SK-N-SH (cell line): ENCODE measurements around the gene CPEB2. TPM values are rescaled to one million over a fixed set of nuclear protein-coding genes. Genes with fewer than 3 reads are reported as not detected.

Source experiments
- CTCF ChIA-PET: fragments of 300-600, 350-600 bp; formaldehyde crosslinking; extraction: SDS; loops from one replicate; lab custom pipeline; 2021; lab: Yijun Ruan, JAX
- POLR2A ChIA-PET: fragments of 350-600 bp; sonication (Branson Sonifier 250); formaldehyde crosslinking; extraction: SDS; loops from one replicate; lab custom pipeline; 2020; ENCODE audit warnings: antibody characterized with exemption, inconsistent platforms; lab: Yijun Ruan, JAX
- DNase-seq: peaks from one replicate; pipeline ENCODE4 v3.0.0; 2012
- H2AFZ ChIP-seq: fragments of 200-600 bp; sonication (generic); 2 replicates; pipeline ENCODE4 v1.8.1; 2016; ENCODE audit warnings: antibody characterized with exemption, mild to moderate bottlenecking, low read depth
- H3F3A ChIP-seq: fragments of 200-600 bp; sonication (generic); replicated peaks from 2 replicates; pipeline ENCODE3; 2016; ENCODE audit warnings: antibody characterized with exemption, mild to moderate bottlenecking; ENCODE audit not compliant: insufficient read depth
- H3K27ac ChIP-seq, 2 experiments: fragments of 200-500 bp in 1 of 2; fragments of 200-600 bp in 1 of 2; sonication (Bioruptor generic) in 1 of 2; sonication (generic), shearing (Covaris generic) in 1 of 2; 2 replicates each; pipeline versions ENCODE4 v1.5.1 to v1.6.1; 2014 to 2016; ENCODE audit warnings: low read depth in 2 of 2, inconsistent platforms in 1 of 2, low read length in 1 of 2, mild to moderate bottlenecking in 1 of 2, mixed read lengths in 1 of 2
- H3K27me3 ChIP-seq: fragments of 200-600 bp; sonication (generic), shearing (Covaris generic); 2 replicates; pipeline ENCODE4 v1.6.1; 2016; ENCODE audit warnings: mixed run types; ENCODE audit not compliant: insufficient read depth
- H3K36me3 ChIP-seq, 2 experiments: fragments of 200-500 bp in 1 of 2; fragments of 200-600 bp in 1 of 2; sonication (Bioruptor generic) in 1 of 2; sonication (generic) in 1 of 2; replicated peaks in 1 of 2; 2 replicates each; pipeline versions ENCODE3 to v1.5.1; 2014 to 2016; ENCODE audit warnings: low read length in 1 of 2, mild to moderate bottlenecking in 1 of 2; ENCODE audit not compliant: insufficient read depth in 2 of 2, control insufficient read depth in 1 of 2
- H3K4me1 ChIP-seq, 2 experiments: fragments of 200-500 bp in 1 of 2; fragments of 200-600 bp in 1 of 2; sonication (Bioruptor generic) in 1 of 2; sonication (generic), shearing (Covaris generic) in 1 of 2; 2 replicates each; pipeline versions ENCODE4 v1.5.1 to v1.6.1; 2014 to 2016; ENCODE audit warnings: low read depth in 1 of 2, low read length in 1 of 2, mixed run types in 1 of 2; ENCODE audit not compliant: insufficient read depth in 2 of 2, control insufficient read depth in 1 of 2
- H3K4me2 ChIP-seq: fragments of 200-600 bp; sonication (generic), shearing (Covaris generic); 2 replicates; pipeline ENCODE4 v1.6.1; 2017; ENCODE audit warnings: mixed run types
- H3K4me3 ChIP-seq, 2 experiments: fragments of 200-500 bp in 1 of 2; fragments of 200-600 bp in 1 of 2; sonication (Bioruptor generic) in 1 of 2; sonication (generic), shearing (Covaris generic) in 1 of 2; 2 replicates each; pipeline versions ENCODE4 v1.5.1 to v1.8.1; 2014 to 2016; ENCODE audit warnings: low read depth in 2 of 2, inconsistent platforms in 1 of 2, low read length in 1 of 2, mild to moderate bottlenecking in 1 of 2, mixed read lengths in 1 of 2, moderate library complexity in 1 of 2
- H3K79me2 ChIP-seq: fragments of 200-600 bp; sonication (generic); 2 replicates; pipeline ENCODE4 v1.8.1; 2017; ENCODE audit warnings: mild to moderate bottlenecking; ENCODE audit not compliant: insufficient read depth
- H3K9ac ChIP-seq: fragments of 200-600 bp; sonication (generic); 2 replicates; pipeline ENCODE4 v1.6.1; 2017; ENCODE audit warnings: mixed run types
- H3K9me2 ChIP-seq: fragments of 200-600 bp; sonication (generic); 2 replicates; pipeline ENCODE4 v1.6.1; 2017; ENCODE audit warnings: mixed run types
- H3K9me3 ChIP-seq: fragments of 200-600 bp; sonication (generic); 2 replicates; pipeline ENCODE4 v1.6.1; 2017; ENCODE audit warnings: mixed run types, mild to moderate bottlenecking, moderate library complexity
- H4K20me1 ChIP-seq: fragments of 200-600 bp; sonication (generic); 2 replicates; pipeline ENCODE4 v1.6.1; 2017; ENCODE audit warnings: mild to moderate bottlenecking, mixed run types; ENCODE audit not compliant: insufficient read depth
- ELF1 ChIP-seq: IDR thresholded peaks from 2 replicates; pipeline ENCODE4 v1.4.0; 2012
- EP300 ChIP-seq, 2 experiments: IDR thresholded peaks; 2 replicates each; pipeline versions ENCODE4 v1.4.0 to v1.6.1; 2012; ENCODE audit warnings: borderline replicate concordance in 1 of 2, low read depth in 1 of 2, low read length in 1 of 2
- EZH2phosphoT487 ChIP-seq: fragments of 200-600 bp; sonication (generic); IDR thresholded peaks from 2 replicates; pipeline ENCODE4 v1.6.1; 2017; ENCODE audit warnings: low read depth, mixed run types, mild to moderate bottlenecking, antibody characterized with exemption, moderate library complexity, borderline replicate concordance
- FOSL2 ChIP-seq: IDR thresholded peaks from 2 replicates; pipeline ENCODE4 v1.4.0; 2012; ENCODE audit warnings: low read depth, mild to moderate bottlenecking, moderate library complexity, borderline replicate concordance
- FOXJ3 ChIP-seq: sonication (generic); formaldehyde crosslinking; IDR thresholded peaks from 2 replicates; pipeline ENCODE4 v1.5.1; 2020; ENCODE audit warnings: mild to moderate bottlenecking, missing genetic modification reagents
- JUND ChIP-seq: IDR thresholded peaks from 2 replicates; pipeline ENCODE4 v1.4.0; 2012
- MEF2A ChIP-seq: IDR thresholded peaks from 2 replicates; pipeline ENCODE4 v1.4.0; 2012; ENCODE audit warnings: low read depth, borderline replicate concordance
- MXI1 ChIP-seq: IDR thresholded peaks from 2 replicates; pipeline ENCODE4 v1.6.1; 2012; ENCODE audit warnings: mild to moderate bottlenecking, low read depth, low read length, improper control_type of control experiment
- NRF1 ChIP-seq: IDR thresholded peaks from 2 replicates; pipeline ENCODE4 v1.6.1; 2012; ENCODE audit warnings: low read depth, mild to moderate bottlenecking, low read length
- POLR2AphosphoS5 ChIP-seq: IDR thresholded peaks from 2 replicates; pipeline ENCODE4 v1.6.1; 2012; ENCODE audit warnings: low read depth, low read length
- RCOR1 ChIP-seq: fragments of 150-350 bp; IDR thresholded peaks from 2 replicates; pipeline ENCODE4 v1.6.1; 2017; ENCODE audit warnings: antibody characterized with exemption, low read length
- SMC3 ChIP-seq: IDR thresholded peaks from 2 replicates; pipeline ENCODE4 v1.6.1; 2012; ENCODE audit warnings: low read depth, low read length, improper control_type of control experiment
- TAF1 ChIP-seq: IDR thresholded peaks from 2 replicates; pipeline ENCODE4 v1.6.1; 2012; ENCODE audit warnings: low read depth, mild to moderate bottlenecking, low read length, moderate library complexity, borderline replicate concordance
- WGBS: methylation state at CpG from one replicate; pipeline ENCODE4 v1.1.6; 2017; ENCODE audit warnings: low lambda C conversion rate; 5-methylcytosine and 5-hydroxymethylcytosine counted together
- polyA plus RNA-seq, 3 experiments: library from polyadenylated mRNA; depleted of rRNA; stranded (reverse); fragments of >200 nt; gene quantifications; 2 replicates each; pipeline ENCODE4 v1.2.3, GENCODE V29; 2012
- TF ChIP-seq, protein P1 (sequence below): IDR thresholded peaks from 2 replicates; pipeline ENCODE4 v1.4.0; 2012; ENCODE audit warnings: low read depth, borderline replicate concordance
- TF ChIP-seq, protein P2 (sequence below): IDR thresholded peaks from 2 replicates; pipeline ENCODE4; 2012
- TF ChIP-seq, protein P3 (sequence below): IDR thresholded peaks from 2 replicates; pipeline ENCODE4 v1.4.0; 2012; ENCODE audit warnings: low read depth

The CPEB2 gene
- polyA plus RNA-seq, 1 of the 3 experiments (the other 2 are of a cell fraction): 2.1 TPM

DNA sequence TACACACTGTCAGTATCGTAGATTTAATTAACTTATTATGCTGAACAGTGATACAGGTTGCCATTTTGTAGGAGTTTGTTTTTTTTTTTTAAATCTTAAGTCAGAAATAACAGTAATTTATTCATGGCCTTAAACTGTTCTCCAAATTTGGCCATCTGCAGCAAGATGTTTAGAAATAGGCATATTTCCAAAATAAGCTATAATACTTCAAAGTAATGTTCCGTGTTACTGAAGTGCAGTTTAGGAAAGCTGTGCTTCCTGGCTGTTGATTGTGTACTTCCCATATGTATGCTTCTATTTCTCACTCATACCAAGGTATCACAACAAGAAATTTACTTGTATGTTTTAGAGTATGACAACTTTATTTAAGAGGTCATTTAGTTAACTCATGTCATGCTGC, 28.9 kb downstream of the CPEB2 start:
- WGBS: 95% methylated on average over 2 of the region's 2 CpGs
- Histone ChIP-seq H3K9me3 (no peaks in the 10 kb centered on the region), H4K20me1 (no peaks in the 10 kb centered on the region; the same call in 1 of the 2 replicates), H3K27ac (no peak overlapping the region), H3K9me2 (no peaks in the 10 kb centered on the region), H3K27me3 (no peaks in the 10 kb centered on the region), H2AFZ (no peak overlapping the region), H3K79me2 (peaks cover 58% of the 10 kb centered on the region), H3K4me1 (peaks cover 0 to 24% of the 10 kb centered on the region in 2 experiments; a peak in 2 of 4 replicates), H3K9ac (no peak overlapping the region), H3K36me3 (peaks cover 29 to 66% of the 10 kb centered on the region in 2 experiments), H3K4me2 (no peak overlapping the region), H3K4me3 (no peak overlapping the region), H3F3A (peaks cover 8% of the 10 kb centered on the region)
- ChIA-PET CTCF (no interaction called here), POLR2A (no interaction called here)
- no peak for DNase-seq
- TF ChIP-seq MEF2A (no peak), EZH2phosphoT487 (no peak), FOXJ3 (CRISPR knock-in tag) (no peak), POLR2AphosphoS5 (no peak), EP300 (IDR thresholded peaks at IDR 0.05; ENCODE audit: borderline replicate concordance in 1 of 2, low read depth in 1 of 2, low read length in 1 of 2) (no peak), NRF1 (no peak), SMC3 (no peak), RCOR1 (no peak), JUND (no peak), TAF1 (no peak), ELF1 (no peak)
- TF ChIP-seq, protein P1, sequence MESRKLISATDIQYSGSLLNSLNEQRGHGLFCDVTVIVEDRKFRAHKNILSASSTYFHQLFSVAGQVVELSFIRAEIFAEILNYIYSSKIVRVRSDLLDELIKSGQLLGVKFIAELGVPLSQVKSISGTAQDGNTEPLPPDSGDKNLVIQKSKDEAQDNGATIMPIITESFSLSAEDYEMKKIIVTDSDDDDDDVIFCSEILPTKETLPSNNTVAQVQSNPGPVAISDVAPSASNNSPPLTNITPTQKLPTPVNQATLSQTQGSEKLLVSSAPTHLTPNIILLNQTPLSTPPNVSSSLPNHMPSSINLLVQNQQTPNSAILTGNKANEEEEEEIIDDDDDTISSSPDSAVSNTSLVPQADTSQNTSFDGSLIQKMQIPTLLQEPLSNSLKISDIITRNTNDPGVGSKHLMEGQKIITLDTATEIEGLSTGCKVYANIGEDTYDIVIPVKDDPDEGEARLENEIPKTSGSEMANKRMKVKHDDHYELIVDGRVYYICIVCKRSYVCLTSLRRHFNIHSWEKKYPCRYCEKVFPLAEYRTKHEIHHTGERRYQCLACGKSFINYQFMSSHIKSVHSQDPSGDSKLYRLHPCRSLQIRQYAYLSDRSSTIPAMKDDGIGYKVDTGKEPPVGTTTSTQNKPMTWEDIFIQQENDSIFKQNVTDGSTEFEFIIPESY: no peak

DNA sequence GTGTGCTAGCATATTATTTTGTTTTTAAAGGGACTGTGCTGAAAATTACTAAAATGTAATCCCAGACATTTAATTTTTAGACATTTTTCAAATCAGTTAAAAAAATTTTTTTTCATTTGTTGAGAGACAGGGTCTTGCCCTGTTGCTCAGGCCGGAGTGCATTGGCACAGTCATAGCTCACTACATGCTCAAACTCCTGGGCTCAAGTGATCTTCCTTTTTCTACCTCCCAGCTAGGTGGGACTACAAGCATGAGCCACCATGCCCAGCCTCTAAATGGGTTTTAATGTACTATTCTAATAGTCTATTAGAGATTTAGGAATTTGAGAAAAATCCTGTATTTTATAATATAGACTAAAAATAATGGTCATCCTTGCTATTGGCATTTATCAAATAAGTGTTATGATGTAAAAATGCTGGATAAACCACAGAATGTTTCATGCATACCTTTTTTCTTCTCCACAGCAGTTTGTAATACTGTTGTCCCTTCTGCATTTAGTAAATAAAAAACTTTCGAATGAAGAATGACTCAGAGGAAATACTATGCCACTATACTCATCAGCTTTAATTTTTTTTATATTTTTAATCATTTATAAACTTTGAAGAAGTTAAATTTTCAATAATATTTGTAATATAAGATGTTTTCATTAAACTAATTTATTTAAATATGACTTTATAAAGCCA, 29.9 kb downstream of the CPEB2 start:
- TF ChIP-seq MXI1 (no peak), RCOR1 (no peak), FOSL2 (peak; percentile 14; the same call in 1 of the 2 replicates), SMC3 (no peak)
- TF ChIP-seq, protein P2, sequence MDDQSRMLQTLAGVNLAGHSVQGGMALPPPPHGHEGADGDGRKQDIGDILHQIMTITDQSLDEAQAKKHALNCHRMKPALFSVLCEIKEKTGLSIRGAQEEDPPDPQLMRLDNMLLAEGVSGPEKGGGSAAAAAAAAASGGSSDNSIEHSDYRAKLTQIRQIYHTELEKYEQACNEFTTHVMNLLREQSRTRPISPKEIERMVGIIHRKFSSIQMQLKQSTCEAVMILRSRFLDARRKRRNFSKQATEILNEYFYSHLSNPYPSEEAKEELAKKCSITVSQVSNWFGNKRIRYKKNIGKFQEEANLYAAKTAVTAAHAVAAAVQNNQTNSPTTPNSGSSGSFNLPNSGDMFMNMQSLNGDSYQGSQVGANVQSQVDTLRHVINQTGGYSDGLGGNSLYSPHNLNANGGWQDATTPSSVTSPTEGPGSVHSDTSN: peak; percentile 3; the same call in 1 of the 2 replicates
- TF ChIP-seq, protein P3, sequence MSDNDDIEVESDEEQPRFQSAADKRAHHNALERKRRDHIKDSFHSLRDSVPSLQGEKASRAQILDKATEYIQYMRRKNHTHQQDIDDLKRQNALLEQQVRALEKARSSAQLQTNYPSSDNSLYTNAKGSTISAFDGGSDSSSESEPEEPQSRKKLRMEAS: no peak
- no peak overlapping the region for H2AFZ ChIP-seq
- CTCF ChIA-PET: interaction anchor here (1.0 to 1.6 kb wide), 2 partner anchors 17 to 127 kb away, joined by 3 to 5 read pairs; no protein-coding TSS in a partner anchor
- peaks cover 50% of the 10 kb centered on the region for H3K79me2 ChIP-seq
- no peaks in the 10 kb centered on the region; the same call in 1 of the 2 replicates for H4K20me1 ChIP-seq
- no peaks in the 10 kb centered on the region for H3K9me2 ChIP-seq
- WGBS: 48% methylated on average over 2 of the region's 2 CpGs
- no peak for DNase-seq
- H3K27ac ChIP-seq: peak overlapping the region in 1 of 2 experiments; percentile 32; a peak in 1 of 4 replicates
- peak overlapping the region; percentile 31; the same call in 1 of the 2 replicates for H3K4me2 ChIP-seq
- no peak overlapping the region for H3K4me3 ChIP-seq
- no peaks in the 10 kb centered on the region for H3K27me3 ChIP-seq
- H3K4me1 ChIP-seq: peaks cover 0 to 25% of the 10 kb centered on the region in 2 experiments; a peak in 2 of 4 replicates
- peaks cover 8% of the 10 kb centered on the region for H3F3A ChIP-seq
- POLR2A ChIA-PET: no interaction called here
- no peak overlapping the region for H3K9ac ChIP-seq
- H3K36me3 ChIP-seq: peaks cover 29 to 60% of the 10 kb centered on the region in 2 experiments
- no peaks in the 10 kb centered on the region for H3K9me3 ChIP-seq
